Mesothelial cell of epicardium (in vitro differentiated cells): ENCODE data around the gene AKAP13. TPM values are rescaled to one million over a fixed set of nuclear protein-coding genes. Genes with fewer than 3 reads are reported as not detected.

Source experiments
- DNase-seq, 2 experiments: peaks; one replicate each; pipeline ENCODE4 v3.0.0; 2021; ENCODE audit warnings: low spot score in 2 of 2; ENCODE audit not compliant: unreplicated experiment in 2 of 2
- H3K27ac Mint-ChIP-seq: 2 replicates; pipeline ENCODE4 v1.8.0; 2021; ENCODE audit warnings: mixed read lengths
- H3K27me3 Mint-ChIP-seq: 2 replicates; pipeline ENCODE4 v1.8.0; 2021; ENCODE audit warnings: low read depth, mixed read lengths
- H3K36me3 Mint-ChIP-seq: 2 replicates; pipeline ENCODE4 v1.8.0; 2021; ENCODE audit warnings: mixed read lengths
- H3K4me1 Mint-ChIP-seq: 2 replicates; pipeline ENCODE4 v1.8.0; 2021; ENCODE audit warnings: mixed read lengths
- H3K4me3 Mint-ChIP-seq: 2 replicates; pipeline ENCODE4 v1.8.0; 2021; ENCODE audit warnings: mild to moderate bottlenecking, moderate library complexity, mixed read lengths
- H3K9me3 Mint-ChIP-seq: 2 replicates; pipeline ENCODE4 v1.8.0; 2021; ENCODE audit warnings: mixed read lengths
- total RNA-seq: library from RNA; stranded (reverse); gene quantifications from 3 replicates; pipeline ENCODE4 v1.2.1, GENCODE V29; 2021
- TF ChIP-seq, protein P1 (sequence below): fragments of 200-600 bp; sonication (generic); IDR thresholded peaks from one replicate; pipeline ENCODE4 v1.5.0; 2021; ENCODE audit warnings: antibody characterized with exemption; ENCODE audit not compliant: unreplicated experiment

The AKAP13 gene
- total RNA-seq, 1 donor from 2014 or later: 109 TPM

DNA sequence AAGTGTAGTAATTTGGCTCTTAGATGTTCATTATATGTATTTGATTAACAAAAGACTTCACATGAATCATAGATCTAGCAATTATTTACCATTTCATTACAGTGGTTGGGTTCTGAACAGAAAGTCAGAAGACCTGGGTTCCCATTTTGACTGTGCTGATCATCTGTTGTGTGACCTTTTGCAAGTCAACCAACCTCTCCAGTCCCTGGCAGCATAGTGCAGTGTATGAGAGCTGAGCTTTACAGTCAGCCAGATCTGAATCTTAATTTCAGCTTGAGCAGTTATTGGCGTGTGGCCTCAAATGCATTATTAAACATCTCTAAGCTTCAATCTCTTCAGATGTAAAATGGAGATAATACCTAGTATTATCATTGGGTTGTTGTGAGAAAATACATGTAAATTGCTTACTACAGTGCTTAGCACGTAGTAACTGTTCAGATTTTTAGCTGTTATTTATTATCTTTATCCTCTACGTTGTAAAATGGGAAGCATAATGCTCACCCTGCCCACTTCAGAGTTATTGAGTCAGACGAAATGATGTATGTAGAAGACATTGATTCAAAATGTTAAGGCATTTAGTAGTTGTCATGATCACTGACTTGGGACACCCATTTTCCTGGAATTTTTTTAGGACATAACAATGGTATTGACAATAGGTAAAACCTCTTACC is 310.3 kb downstream of the AKAP13 start:
- Mint-ChIP-seq H3K27ac (peak overlapping the region; percentile 51), H3K36me3 (peaks cover 29% of the 10 kb centered on the region), H3K27me3 (no peaks in the 10 kb centered on the region), H3K4me1 (peaks cover 13% of the 10 kb centered on the region), H3K4me3 (peak overlapping the region; percentile 55), H3K9me3 (no peaks in the 10 kb centered on the region)
- TF ChIP-seq, protein P1, sequence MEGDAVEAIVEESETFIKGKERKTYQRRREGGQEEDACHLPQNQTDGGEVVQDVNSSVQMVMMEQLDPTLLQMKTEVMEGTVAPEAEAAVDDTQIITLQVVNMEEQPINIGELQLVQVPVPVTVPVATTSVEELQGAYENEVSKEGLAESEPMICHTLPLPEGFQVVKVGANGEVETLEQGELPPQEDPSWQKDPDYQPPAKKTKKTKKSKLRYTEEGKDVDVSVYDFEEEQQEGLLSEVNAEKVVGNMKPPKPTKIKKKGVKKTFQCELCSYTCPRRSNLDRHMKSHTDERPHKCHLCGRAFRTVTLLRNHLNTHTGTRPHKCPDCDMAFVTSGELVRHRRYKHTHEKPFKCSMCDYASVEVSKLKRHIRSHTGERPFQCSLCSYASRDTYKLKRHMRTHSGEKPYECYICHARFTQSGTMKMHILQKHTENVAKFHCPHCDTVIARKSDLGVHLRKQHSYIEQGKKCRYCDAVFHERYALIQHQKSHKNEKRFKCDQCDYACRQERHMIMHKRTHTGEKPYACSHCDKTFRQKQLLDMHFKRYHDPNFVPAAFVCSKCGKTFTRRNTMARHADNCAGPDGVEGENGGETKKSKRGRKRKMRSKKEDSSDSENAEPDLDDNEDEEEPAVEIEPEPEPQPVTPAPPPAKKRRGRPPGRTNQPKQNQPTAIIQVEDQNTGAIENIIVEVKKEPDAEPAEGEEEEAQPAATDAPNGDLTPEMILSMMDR: no peak
- no peak for DNase-seq

DNA sequence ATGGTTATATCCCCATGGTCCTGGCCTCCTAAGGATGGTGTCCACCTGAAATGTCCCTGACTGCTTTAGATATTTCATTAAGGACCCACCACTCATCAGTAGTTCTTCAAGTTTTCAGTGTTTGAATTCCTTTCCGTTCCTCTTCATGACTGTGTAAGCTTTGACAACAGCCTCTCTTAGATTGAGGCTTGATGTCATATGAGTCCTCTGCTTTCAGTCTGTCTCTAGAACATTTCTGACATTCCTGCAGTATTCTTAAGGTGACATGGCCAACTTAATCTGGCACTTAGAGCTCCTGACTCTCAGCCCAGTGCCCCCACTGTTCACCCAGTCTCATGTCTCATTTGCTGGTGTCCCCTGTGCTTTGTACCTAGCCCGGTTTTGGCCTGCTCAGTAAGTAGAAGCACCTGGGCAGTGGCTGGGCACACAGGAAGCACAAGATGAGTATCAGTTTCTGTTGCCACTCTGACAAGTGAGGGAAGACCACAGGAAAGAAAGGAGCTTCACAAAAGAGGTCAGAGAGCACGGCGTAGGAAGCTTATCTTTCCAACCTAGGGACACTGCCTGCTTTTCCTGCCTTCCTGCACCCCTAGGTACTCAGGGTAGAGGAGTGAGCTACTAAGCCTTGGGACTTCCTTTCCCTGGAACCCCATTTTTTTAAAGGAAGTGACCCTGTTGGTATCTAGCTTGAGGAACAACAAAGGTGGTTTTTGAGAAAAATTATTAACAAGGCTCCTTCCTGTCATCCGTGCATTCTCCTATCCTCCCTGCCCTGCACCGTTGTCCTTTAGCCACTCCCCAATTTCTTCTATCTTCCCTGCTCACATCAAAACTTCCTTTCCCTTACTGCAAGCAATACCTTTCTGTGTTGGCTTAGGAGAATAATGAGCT is 311.2 kb downstream of the AKAP13 start:
- DNase-seq: no peak
- Mint-ChIP-seq H3K27me3 (no peaks in the 10 kb centered on the region), H3K27ac (no peak overlapping the region), H3K9me3 (no peaks in the 10 kb centered on the region), H3K4me3 (no peak overlapping the region), H3K36me3 (peaks cover 30% of the 10 kb centered on the region), H3K4me1 (peaks cover 13% of the 10 kb centered on the region)
- TF ChIP-seq, protein P1: no peak

DNA sequence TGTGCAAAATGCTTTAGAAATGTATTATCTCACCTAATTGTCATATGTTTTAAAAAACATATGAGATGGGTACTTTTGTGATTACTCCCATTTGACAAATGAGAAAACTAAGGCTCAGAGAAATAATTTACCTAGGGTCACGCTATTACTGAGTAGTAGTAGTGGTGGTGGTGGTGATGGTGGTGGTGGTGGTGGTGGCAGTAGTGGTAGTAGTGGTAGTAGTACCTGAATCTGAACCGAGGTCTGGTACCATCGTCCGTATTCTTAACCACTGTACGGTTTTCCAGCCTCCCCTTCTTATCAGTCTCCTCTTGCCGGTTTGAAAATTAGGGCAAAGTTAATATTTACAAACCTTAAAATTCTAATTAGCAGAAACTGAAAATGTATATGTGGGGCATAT is 311.9 kb downstream of the AKAP13 start:
- TF ChIP-seq, protein P1: no peak
- Mint-ChIP-seq H3K4me1 (peaks cover 13% of the 10 kb centered on the region), H3K4me3 (no peak overlapping the region), H3K36me3 (peaks cover 27% of the 10 kb centered on the region), H3K27me3 (no peaks in the 10 kb centered on the region), H3K9me3 (no peaks in the 10 kb centered on the region), H3K27ac (no peak overlapping the region)
- no peak for DNase-seq

DNA sequence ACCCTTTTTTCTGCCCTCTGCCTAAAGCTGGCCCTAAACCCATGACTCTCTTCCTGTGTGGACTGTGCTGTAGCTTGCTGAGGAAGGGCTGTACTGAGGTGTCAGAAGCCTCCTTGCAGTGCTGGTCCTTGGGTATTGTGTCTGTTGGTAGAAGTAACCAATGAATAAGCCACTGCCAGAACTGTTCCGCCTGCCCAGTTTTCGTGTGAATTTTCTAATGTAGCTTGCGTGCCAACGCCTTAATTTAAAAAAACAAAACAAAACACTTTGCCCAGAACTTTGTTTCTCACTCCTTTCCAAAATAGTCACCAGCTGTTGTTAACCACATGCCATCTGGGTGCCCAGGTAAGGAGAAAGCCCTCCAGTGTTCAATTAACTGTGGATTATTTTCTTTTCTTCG is 312.5 kb downstream of the AKAP13 start:
- Mint-ChIP-seq H3K36me3 (peaks cover 27% of the 10 kb centered on the region), H3K27ac (no peak overlapping the region), H3K27me3 (no peaks in the 10 kb centered on the region), H3K4me1 (peaks cover 13% of the 10 kb centered on the region), H3K4me3 (no peak overlapping the region), H3K9me3 (no peaks in the 10 kb centered on the region)
- TF ChIP-seq, protein P1: no peak
- no peak for DNase-seq

DNA sequence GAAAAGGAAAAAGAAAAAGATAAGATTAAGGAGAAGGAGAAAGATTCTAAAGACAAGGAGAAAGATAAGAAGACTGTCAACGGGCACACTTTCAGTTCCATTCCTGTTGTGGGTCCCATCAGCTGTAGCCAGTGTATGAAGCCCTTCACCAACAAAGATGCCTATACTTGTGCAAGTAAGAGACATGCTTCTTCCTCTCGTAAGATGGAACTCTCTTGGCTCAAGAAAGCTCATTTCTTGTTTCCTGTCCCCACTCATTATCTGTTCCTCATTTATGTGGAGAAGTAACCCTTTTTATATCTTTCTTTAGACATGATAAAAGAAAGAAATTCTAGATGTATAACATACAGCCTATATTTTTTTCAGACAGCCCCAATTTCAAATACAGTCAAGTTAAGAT is 312.9 kb downstream of the AKAP13 start:
- Mint-ChIP-seq H3K9me3 (no peaks in the 10 kb centered on the region), H3K27ac (no peak overlapping the region), H3K36me3 (peaks cover 27% of the 10 kb centered on the region), H3K27me3 (no peaks in the 10 kb centered on the region), H3K4me1 (peaks cover 13% of the 10 kb centered on the region), H3K4me3 (no peak overlapping the region)
- TF ChIP-seq, protein P1: no peak
- DNase-seq: no peak
